K562 (cell line): ENCODE measurements around the gene ORC4. TPM values are rescaled to one million over a fixed set of nuclear protein-coding genes. Genes with fewer than 3 reads are reported as not detected.

Experiments used
- ATAC-seq: fragments of 200-7000 bp; cut with Tn5 transposase; 3 replicates; pipeline ENCODE4 v1.9.1; 2020; ENCODE audit warnings: moderate library complexity
- BruUV-seq: library from RNA; stranded (reverse); fragments of 400-500 nt; replicated peaks from 2 replicates; lab custom pipeline; 2021; lab: Mats Ljungman, UMichigan
- CTCF ChIA-PET: fragments of 300-600 bp; formaldehyde crosslinking; extraction: SDS; loops from one replicate; lab custom pipeline; 2021; ENCODE audit warnings: low intra/inter-chr PET ratio; lab: Yijun Ruan, JAX
- POLR2A ChIA-PET: fragments of 300-600, 350-650 bp; sonication (Branson Sonifier 250); formaldehyde crosslinking; extraction: SDS; loops from one replicate; lab custom pipeline; 2021; ENCODE audit warnings: antibody characterized with exemption, inconsistent platforms; lab: Yijun Ruan, JAX
- DNase-seq, 4 experiments: peaks; one replicate each; pipeline versions ENCODE4 v3.0.0 to v3.0.0-alpha.2; 2011 to 2018; ENCODE audit warnings: low spot score in 3 of 4, mixed read lengths in 3 of 4; ENCODE audit errors: extremely low read depth in 1 of 4
- FAIRE-seq: peaks from 2 replicates; lab custom pipeline; 2011; peaks lifted over from hg19 to GRCh38; lab: Jason Lieb, UNC
- H2AFZ ChIP-seq: 2 replicates; pipeline ENCODE4 v1.6.0; 2011; ENCODE audit warnings: low read depth, low read length, control low read depth, inconsistent platforms
- H3K27ac ChIP-seq: fragments of 200-600 bp; 3 replicates; pipeline ENCODE4 v1.8.0; 2011; ENCODE audit warnings: low read depth, mild to moderate bottlenecking, control low read depth, inconsistent platforms, low read length, moderate library complexity, mixed read lengths; ENCODE audit errors: extremely low read depth
- H3K27me3 ChIP-seq, 2 experiments: fragments of 300-600 bp in 1 of 2; 2 replicates in 1 of 2; 3 replicates in 1 of 2; pipeline versions ENCODE4 v1.6.0 to v1.8.0; 2011; ENCODE audit warnings: inconsistent platforms in 2 of 2, low read length in 2 of 2, mild to moderate bottlenecking in 1 of 2, mixed read lengths in 1 of 2, moderate library complexity in 1 of 2; ENCODE audit not compliant: control insufficient read depth in 2 of 2, insufficient read depth in 2 of 2
- H3K36me3 ChIP-seq: fragments of 300-600 bp; 3 replicates; pipeline ENCODE4 v1.8.0; 2011; ENCODE audit warnings: mild to moderate bottlenecking, low read length, inconsistent platforms; ENCODE audit not compliant: control insufficient read depth, insufficient read depth
- H3K4me1 ChIP-seq, 2 experiments: fragments of 200-600 bp in 1 of 2; replicated peaks in 1 of 2; 2 replicates in 1 of 2; 3 replicates in 1 of 2; pipeline versions ENCODE4 v1.5.1 to v1.8.0; 2011; ENCODE audit warnings: inconsistent platforms in 2 of 2, low read length in 2 of 2, mild to moderate bottlenecking in 1 of 2, mixed read lengths in 1 of 2, moderate library complexity in 1 of 2; ENCODE audit not compliant: control insufficient read depth in 2 of 2, insufficient read depth in 2 of 2
- H3K4me2 ChIP-seq: 2 replicates; pipeline ENCODE4 v1.6.1; 2011; ENCODE audit warnings: low read length, control low read depth, inconsistent platforms, mixed read lengths; ENCODE audit not compliant: insufficient read depth
- H3K4me3 ChIP-seq: fragments of 200-600 bp; sonication (generic), shearing (Covaris generic); 2 replicates; pipeline ENCODE4 v1.5.1; 2016; ENCODE audit warnings: control low read depth, inconsistent platforms
- H3K79me2 ChIP-seq: fragments of 200-600 bp; 3 replicates; pipeline ENCODE4 v1.8.0; 2011; ENCODE audit warnings: low read length, inconsistent platforms; ENCODE audit not compliant: control insufficient read depth, insufficient read depth
- H3K9ac ChIP-seq, 2 experiments: 2 replicates each; pipeline versions ENCODE4 v1.6.0 to v1.6.1; 2011; ENCODE audit warnings: low read depth in 2 of 2, low read length in 2 of 2, control low read depth in 1 of 2, inconsistent platforms in 1 of 2, mild to moderate bottlenecking in 1 of 2, mixed read lengths in 1 of 2; ENCODE audit not compliant: insufficient read depth in 1 of 2
- H3K9me1 ChIP-seq: one replicate; pipeline ENCODE4 v1.6.0; 2011; ENCODE audit warnings: inconsistent platforms, mild to moderate bottlenecking, low read length, moderate library complexity; ENCODE audit not compliant: control insufficient read depth, insufficient read depth
- H3K9me3 ChIP-seq: replicated peaks from 2 replicates; pipeline ENCODE4 v1.5.1; 2011; ENCODE audit warnings: low read depth, low read length, inconsistent platforms; ENCODE audit not compliant: control insufficient read depth, insufficient read depth
- H4K20me1 ChIP-seq: replicated peaks from 2 replicates; pipeline ENCODE4 v1.6.1; 2011; ENCODE audit warnings: low read length, inconsistent platforms, mixed read lengths; ENCODE audit not compliant: control insufficient read depth, insufficient read depth
- RBFOX2 ChIP-seq: fragments of 200-400 bp; formaldehyde crosslinking; IDR thresholded peaks from 2 replicates; pipeline ENCODE4 v1.6.1; 2017; ENCODE audit warnings: low read depth, mild to moderate bottlenecking, low read length, moderate library complexity
- ZNF165 ChIP-seq: fragments of 250-450 bp; sonication (Bioruptor Pico); IDR thresholded peaks from 2 replicates; pipeline ENCODE4 v1.4.0; 2020; ENCODE audit warnings: borderline replicate concordance
- ZNF316 ChIP-seq: fragments of 450-650 bp; IDR thresholded peaks from 2 replicates; pipeline ENCODE4 v1.6.1; 2016
- WGBS: fragments of 100-300 bp; shearing (Covaris generic); methylation state at CpG from one replicate; pipeline ENCODE4 v1.1.6; 2016; ENCODE audit warnings: low coverage, mixed read lengths; ENCODE audit not compliant: insufficient coverage; ENCODE audit errors: missing lambda C conversion rate; 5-methylcytosine and 5-hydroxymethylcytosine counted together
- in situ Hi-C: fragments of 300-500 bp; cut with MboI; formaldehyde crosslinking; loops from 4 replicates; pipeline ENCODE4 v1.15.0; 2018; ENCODE audit warnings: inconsistent platforms, mixed read lengths
- intact Hi-C: fragments of 100-400 bp; cut with micrococcal nuclease; formaldehyde crosslinking; loops from 2 replicates; pipeline ENCODE4 v1.14.2; 2022
- polyA plus RNA-seq, 8 experiments: library from polyadenylated mRNA; depleted of rRNA in 4 of 8; stranded (reverse) in 5 of 8; unstranded in 3 of 8; fragments of >200 nt; fragmentation: Nextera tagmentation in 2 of 8; fragmentation: Illumina TruSeq in 1 of 8; extraction: Ambion mirVana in 2 of 8; extraction: Trizol in 1 of 8; gene quantifications; 2 replicates each; pipeline versions ENCODE4 v1.2.1 to v1.2.3, GENCODE V29; 2011 to 2014; ENCODE audit warnings: inconsistent platforms in 1 of 8, missing spikeins in 1 of 8
- total RNA-seq, 7 experiments: library from RNA; depleted of rRNA in 6 of 7; stranded (reverse); fragments of >200 nt in 6 of 7; fragmentation: Illumina TruSeq in 2 of 7; extraction: Trizol in 2 of 7; gene quantifications; 2 replicates each; pipeline versions ENCODE4 v1.2.1 to v1.2.3, GENCODE V29; 2011 to 2021; ENCODE audit warnings: low replicate concordance in 1 of 7
- TF ChIP-seq, protein P1 (sequence below): fragments of 250-450 bp; sonication (Bioruptor Pico); IDR thresholded peaks from 2 replicates; pipeline ENCODE4 v1.5.0; 2022; ENCODE audit warnings: mild to moderate bottlenecking
- TF ChIP-seq, protein P2 (sequence below): sonication (generic); formaldehyde crosslinking; IDR thresholded peaks from 2 replicates; pipeline ENCODE4 v1.5.0; 2020; ENCODE audit warnings: missing genetic modification reagents

ORC4 gene
- total and polyA plus RNA-seq, 9 of the 15 experiments (the other 6 are each of a cell fraction or from before 2014, with no cell fraction given): 58.6 to 100 (median 70.5) TPM

DNA sequence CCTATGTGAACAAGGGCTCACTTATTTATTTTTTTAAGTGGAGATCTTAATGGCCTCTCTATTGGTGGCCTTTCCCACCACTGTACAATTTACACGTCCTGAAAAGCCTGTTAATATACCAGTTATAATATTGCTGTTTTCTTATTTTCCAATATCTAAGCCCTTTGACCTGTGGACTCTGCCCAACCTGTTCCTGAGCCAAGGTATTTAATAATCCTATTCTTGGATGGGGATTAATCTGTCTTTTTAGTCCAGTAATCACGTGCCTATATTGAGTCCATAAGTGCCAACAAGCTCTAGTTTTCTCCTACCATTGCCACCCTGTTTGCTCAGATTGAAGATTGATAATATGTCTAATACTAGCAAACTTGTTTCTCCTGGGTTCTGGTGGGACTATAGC, 43.1 kb upstream of the ORC4 start (continued):
- TF ChIP-seq, protein P1, sequence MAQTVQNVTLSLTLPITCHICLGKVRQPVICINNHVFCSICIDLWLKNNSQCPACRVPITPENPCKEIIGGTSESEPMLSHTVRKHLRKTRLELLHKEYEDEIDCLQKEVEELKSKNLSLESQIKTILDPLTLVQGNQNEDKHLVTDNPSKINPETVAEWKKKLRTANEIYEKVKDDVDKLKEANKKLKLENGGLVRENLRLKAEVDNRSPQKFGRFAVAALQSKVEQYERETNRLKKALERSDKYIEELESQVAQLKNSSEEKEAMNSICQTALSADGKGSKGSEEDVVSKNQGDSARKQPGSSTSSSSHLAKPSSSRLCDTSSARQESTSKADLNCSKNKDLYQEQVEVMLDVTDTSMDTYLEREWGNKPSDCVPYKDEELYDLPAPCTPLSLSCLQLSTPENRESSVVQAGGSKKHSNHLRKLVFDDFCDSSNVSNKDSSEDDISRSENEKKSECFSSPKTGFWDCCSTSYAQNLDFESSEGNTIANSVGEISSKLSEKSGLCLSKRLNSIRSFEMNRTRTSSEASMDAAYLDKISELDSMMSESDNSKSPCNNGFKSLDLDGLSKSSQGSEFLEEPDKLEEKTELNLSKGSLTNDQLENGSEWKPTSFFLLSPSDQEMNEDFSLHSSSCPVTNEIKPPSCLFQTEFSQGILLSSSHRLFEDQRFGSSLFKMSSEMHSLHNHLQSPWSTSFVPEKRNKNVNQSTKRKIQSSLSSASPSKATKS (CRISPR knock-in tag): no peak
- TF ChIP-seq, protein P2, sequence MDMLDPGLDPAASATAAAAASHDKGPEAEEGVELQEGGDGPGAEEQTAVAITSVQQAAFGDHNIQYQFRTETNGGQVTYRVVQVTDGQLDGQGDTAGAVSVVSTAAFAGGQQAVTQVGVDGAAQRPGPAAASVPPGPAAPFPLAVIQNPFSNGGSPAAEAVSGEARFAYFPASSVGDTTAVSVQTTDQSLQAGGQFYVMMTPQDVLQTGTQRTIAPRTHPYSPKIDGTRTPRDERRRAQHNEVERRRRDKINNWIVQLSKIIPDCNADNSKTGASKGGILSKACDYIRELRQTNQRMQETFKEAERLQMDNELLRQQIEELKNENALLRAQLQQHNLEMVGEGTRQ (CRISPR knock-in tag): no peak
- no peak for TF ChIP-seq ZNF165 (CRISPR knock-in tag)

DNA sequence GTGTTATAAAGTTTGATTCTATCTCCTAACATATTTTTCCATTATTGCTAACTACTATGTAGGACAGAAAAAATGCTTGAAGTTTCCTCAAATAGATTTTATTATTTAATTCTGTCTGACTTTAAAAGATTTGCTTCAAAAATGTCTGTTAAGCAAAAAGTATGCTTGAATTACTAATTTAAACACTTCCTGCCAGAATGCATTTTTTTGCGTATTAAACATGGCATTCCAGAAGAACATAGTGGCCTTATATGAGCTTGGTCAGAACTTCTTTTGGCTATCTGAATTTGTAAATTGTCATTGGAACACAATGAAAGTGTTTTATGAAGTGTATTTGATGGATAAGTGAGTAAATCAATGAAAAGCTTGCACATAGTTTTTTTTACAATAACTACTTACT, 38.1 kb upstream of the ORC4 start:
- POLR2A ChIA-PET: no interaction called here
- FAIRE-seq (no peak), DNase-seq (no peak), ATAC-seq (no peak)
- H3K9me3 ChIP-seq: no peaks in the 10 kb centered on the region
- H2AFZ ChIP-seq: no peak overlapping the region
- intact Hi-C loops: no loop called here
- no peaks in the 10 kb centered on the region for H4K20me1 ChIP-seq
- no peaks in the 10 kb centered on the region for H3K27me3 ChIP-seq
- no peak overlapping the region for H3K4me3 ChIP-seq
- no peaks in the 10 kb centered on the region for H3K36me3 ChIP-seq
- H3K4me2 ChIP-seq: no peak overlapping the region
- H3K79me2 ChIP-seq: no peaks in the 10 kb centered on the region
- no peaks in the 10 kb centered on the region for H3K4me1 ChIP-seq
- no peaks in the 10 kb centered on the region for H3K9me1 ChIP-seq
- WGBS: 92% methylated on average over 1 of the region's 1 CpG
- BruUV-seq: no TSS peak
- TF ChIP-seq ZNF316 (peak; percentile 17; the same call in 1 of the 2 replicates), RBFOX2 (no peak)
- H3K27ac ChIP-seq: no peak overlapping the region
- in situ Hi-C loops: no loop called here
- H3K9ac ChIP-seq: no peak overlapping the region
- CTCF ChIA-PET: no interaction called here
